ENCODE results near the gene PLCH2. TPM values are rescaled to one million over a fixed set of nuclear protein-coding genes. Genes with fewer than 3 reads are reported as not detected.

Gene PLCH2
- polyA plus RNA-seq, 1 donor from 2014 or later: 5.7 TPM

GRCh38 chr1:2496746-2497145, 20.7 kb downstream of the PLCH2 start:
- Histone ChIP-seq H3K9me2 (ENCODE audit: insufficient read depth, low read length) (no peaks in the 10 kb centered on the region), H3K36me3 (ENCODE audit: insufficient read depth, low read length) (no peaks in the 10 kb centered on the region), H2AFZ (ENCODE audit: low read depth, low read length) (no peak overlapping the region), H3K4me3 (ENCODE audit: low read length) (no peak overlapping the region), H3K27ac (ENCODE audit: low read length) (no peak overlapping the region), H4K20me1 (ENCODE audit: insufficient read depth) (no peaks in the 10 kb centered on the region), H3K4me2 (ENCODE audit: low read length) (no peak overlapping the region), H3K9me3 (ENCODE audit: low read length) (no peaks in the 10 kb centered on the region), H3K9ac (ENCODE audit: low read length) (no peak overlapping the region), H3K27me3 (ENCODE audit: insufficient read depth, low read depth, low read length) (no peaks in the 10 kb centered on the region), H3K79me2 (replicated peaks; ENCODE audit: insufficient read depth, low read length) (no peaks in the 10 kb centered on the region), H3F3A (ENCODE audit: insufficient read depth, low read length, poor library complexity, severe bottlenecking) (no peaks in the 10 kb centered on the region)
- TF ChIP-seq SMC3 (conservative IDR thresholded peaks at IDR 0.05; ENCODE audit: poor library complexity) (no peak), REST (IDR thresholded peaks at IDR 0.05; ENCODE audit: borderline replicate concordance) (no peak)

- Histone ChIP-seq H3F3A (ENCODE audit: insufficient read depth, low read length, poor library complexity, severe bottlenecking) (no peaks in the 10 kb centered on the region), H3K9me3 (ENCODE audit: low read length) (no peaks in the 10 kb centered on the region), H3K36me3 (ENCODE audit: insufficient read depth, low read length) (no peaks in the 10 kb centered on the region)
Observed at GRCh38 chr1:2497891-2498290, 21.8 kb downstream of the PLCH2 start.

More at GRCh38 chr1:2497891-2498290, 21.8 kb downstream of the PLCH2 start:
- H3K9me2 ChIP-seq (ENCODE audit: insufficient read depth, low read length): no peaks in the 10 kb centered on the region
- H3K27me3 ChIP-seq (ENCODE audit: insufficient read depth, low read depth, low read length): no peaks in the 10 kb centered on the region
- H3K4me3 ChIP-seq (ENCODE audit: low read length): no peak overlapping the region
- TF ChIP-seq EP300 (conservative IDR thresholded peaks at IDR 0.05; ENCODE audit: poor library complexity, severe bottlenecking) (no peak), EZH2 (IDR thresholded peaks at IDR 0.05; ENCODE audit: borderline replicate concordance, insufficient read depth, low read length, poor library complexity, severe bottlenecking) (no peak), CTCF (IDR thresholded peaks at IDR 0.05; ENCODE audit: poor library complexity, severe bottlenecking) (no peak), REST (IDR thresholded peaks at IDR 0.05; ENCODE audit: borderline replicate concordance) (no peak), TAF1 (IDR thresholded peaks at IDR 0.05; ENCODE audit: low read depth) (no peak), POLR2AphosphoS5 (IDR thresholded peaks at IDR 0.05) (no peak), MXI1 (conservative IDR thresholded peaks at IDR 0.05; ENCODE audit: poor library complexity, severe bottlenecking) (no peak), SMC3 (conservative IDR thresholded peaks at IDR 0.05; ENCODE audit: poor library complexity) (no peak), RAD21 (conservative IDR thresholded peaks at IDR 0.05) (no peak)
- H2AFZ ChIP-seq (ENCODE audit: low read depth, low read length): no peak overlapping the region
- H3K4me2 ChIP-seq (ENCODE audit: low read length): no peak overlapping the region
- no peaks in the 10 kb centered on the region for H3K79me2 ChIP-seq (replicated peaks; ENCODE audit: insufficient read depth, low read length)
- no peak overlapping the region for H3K27ac ChIP-seq (ENCODE audit: low read length)
- H4K20me1 ChIP-seq (ENCODE audit: insufficient read depth): no peaks in the 10 kb centered on the region
- H3K9ac ChIP-seq (ENCODE audit: low read length): no peak overlapping the region
